HG03342 (cell line): ENCODE measurements around the gene HSDL1.

Source experiments
- ATAC-seq: cut with Tn5 transposase; IDR thresholded peaks from one replicate; pipeline ENCODE4 v1.9.1; 2021; ENCODE audit warnings: mild to moderate bottlenecking, moderate library complexity; ENCODE audit not compliant: unreplicated experiment

Gene HSDL1

GRCh38 chr16:84084570-84085270 lies 60.3 kb downstream of the HSDL1 start:
- ATAC-seq, result peak; percentile 43

- ATAC-seq, result no peak
Measured at GRCh38 chr16:84082835-84083569, 62.0 kb downstream of the HSDL1 start.

- ATAC-seq, result no peak
Measured at GRCh38 chr16:84082110-84082509, 62.9 kb downstream of the HSDL1 start.

- no peak for ATAC-seq
Measured at GRCh38 chr16:84081446-84081989, 63.5 kb downstream of the HSDL1 start.

GRCh38 chr16:84080813-84081212 lies 64.2 kb downstream of the HSDL1 start:
- no peak for ATAC-seq

GRCh38 chr16:84080378-84080777 lies 64.6 kb downstream of the HSDL1 start:
- no peak for ATAC-seq

- no peak for ATAC-seq
Measured at GRCh38 chr16:84079664-84080063, 65.3 kb downstream of the HSDL1 start.

- no peak for ATAC-seq
Measured at GRCh38 chr16:84075376-84075775, 69.6 kb downstream of the HSDL1 start.

GRCh38 chr16:84074721-84075120 lies 70.3 kb downstream of the HSDL1 start:
- ATAC-seq, result no peak
